ENCODE measurements around the gene FCRL1. TPM values are rescaled to one million over a fixed set of nuclear protein-coding genes. Genes with fewer than 3 reads are reported as not detected.

FCRL1 gene
- total RNA-seq, 2 donors from 2014 or later = 0.29 to 1.7 TPM

- intact Hi-C loops (cut with DNase I) = no loop called here
- no peak for DNase-seq (ENCODE audit: low spot score)
Observed at GRCh38 chr1:157748262-157748817, 71.6 kb downstream of the FCRL1 start.

Other genes with a start within 250 kb of the FCRL1 start
- not detected for gene FCRL4, start 222.0 kb downstream of the FCRL1 start, total RNA-seq
- 1 to 10 TPM in 1 of 2 donors, under 1 TPM in 1; 0.19 to 1.1 TPM for gene FCRL3, start 119.4 kb downstream of the FCRL1 start, total RNA-seq
- under 1 TPM in 1 of 2 donors, not detected in 1; 0.19 TPM for gene FCRL2, start 43.0 kb downstream of the FCRL1 start, total RNA-seq
- under 1 TPM; 0.10 to 0.37 TPM for gene CD5L, start 21.7 kb upstream of the FCRL1 start, total RNA-seq
- 10 to 100 TPM; 57.9 to 68.9 TPM for gene KIRREL1, start 173.5 kb upstream of the FCRL1 start, total RNA-seq

All from posterior vena cava (tissue), 2 donors.